Fibroblast of lung (primary cell): Measurements from ENCODE around the gene NFE2L3. TPM values are rescaled to one million over a fixed set of nuclear protein-coding genes. Genes with fewer than 3 reads are reported as not detected.

Source experiments
- DNase-seq, 2 donors: peaks; one replicate each; pipeline versions ENCODE4 v3.0.0 to v3.0.0-alpha.2; 2010; ENCODE audit warnings: low read depth in 2 of 2
- H2AFZ ChIP-seq: 2 replicates; pipeline ENCODE4 v1.5.1; 2012; ENCODE audit warnings: low read length, control low read depth, inconsistent platforms
- H3K27ac ChIP-seq: 2 replicates; pipeline ENCODE4 v1.5.1; 2011; ENCODE audit warnings: low read length, control low read depth; ENCODE audit not compliant: insufficient read depth
- H3K27me3 ChIP-seq: 2 replicates; pipeline ENCODE4 v1.5.1; 2011; ENCODE audit warnings: mild to moderate bottlenecking, low read length; ENCODE audit not compliant: control insufficient read depth, insufficient read depth
- H3K36me3 ChIP-seq: 2 replicates; pipeline ENCODE4 v1.5.1; 2011; ENCODE audit warnings: low read length; ENCODE audit not compliant: control insufficient read depth, insufficient read depth
- H3K4me1 ChIP-seq: 2 replicates; pipeline ENCODE4 v1.5.1; 2011; ENCODE audit warnings: low read length; ENCODE audit not compliant: control insufficient read depth, insufficient read depth; ENCODE audit errors: extremely low read depth
- H3K4me2 ChIP-seq: 2 replicates; pipeline ENCODE4 v1.5.1; 2011; ENCODE audit warnings: low read length, control low read depth; ENCODE audit not compliant: insufficient read depth; ENCODE audit errors: extremely low read depth
- H3K4me3 ChIP-seq, 4 experiments: fragments of 200-600 bp in 1 of 4; sonication (generic) in 1 of 4; replicated peaks in 1 of 4; 2 replicates each; pipeline ENCODE4 v1.5.1; 2011 to 2016; ENCODE audit warnings: low read length in 4 of 4, low read depth in 3 of 4, mild to moderate bottlenecking in 3 of 4, control low read depth in 2 of 4, inconsistent platforms in 1 of 4, mixed read lengths in 1 of 4; ENCODE audit not compliant: insufficient read depth in 1 of 4; ENCODE audit errors: control extremely low read depth in 1 of 4
- H3K79me2 ChIP-seq: 2 replicates; pipeline ENCODE4 v1.5.1; 2012; ENCODE audit warnings: mild to moderate bottlenecking, low read length, inconsistent platforms; ENCODE audit not compliant: control insufficient read depth, insufficient read depth
- H3K9ac ChIP-seq: 2 replicates; pipeline ENCODE4 v1.5.1; 2011; ENCODE audit warnings: mild to moderate bottlenecking, low read length, control low read depth; ENCODE audit not compliant: insufficient read depth
- H3K9me3 ChIP-seq: 2 replicates; pipeline ENCODE4 v1.5.1; 2012; ENCODE audit warnings: low read depth, low read length; ENCODE audit not compliant: control insufficient read depth, insufficient read depth
- H4K20me1 ChIP-seq: 2 replicates; pipeline ENCODE4 v1.5.1; 2011; ENCODE audit warnings: low read length; ENCODE audit not compliant: control insufficient read depth, insufficient read depth; ENCODE audit errors: extremely low read depth
- EZH2 ChIP-seq: IDR thresholded peaks from 2 replicates; pipeline ENCODE4 v1.5.1; 2012; ENCODE audit warnings: low read length, control low read depth, mild to moderate bottlenecking; ENCODE audit errors: missing control alignments
- polyA plus RNA-seq, 2 donors: library from polyadenylated mRNA; depleted of rRNA in 1 of 2; stranded (reverse) in 1 of 2; unstranded in 1 of 2; fragments of >200 nt; gene quantifications; 2 replicates each; pipeline ENCODE4 v1.2.1, GENCODE V29; 2011 to 2012; ENCODE audit warnings: missing spikeins in 1 of 2
- total RNA-seq: library from RNA; depleted of rRNA; stranded (reverse); fragments of >200 nt; gene quantifications from 2 replicates; pipeline ENCODE4 v1.2.1, GENCODE V29; 2014
- TF ChIP-seq, protein P1 (sequence below), 2 donors: IDR thresholded peaks in 1 of 2; conservative IDR thresholded peaks in 1 of 2; 1 replicate in 1 of 2; 2 replicates in 1 of 2; pipeline ENCODE4 v1.5.1; 2011 to 2012; ENCODE audit warnings: low read length in 2 of 2, control low read depth in 1 of 2, inconsistent platforms in 1 of 2, low read depth in 1 of 2, mild to moderate bottlenecking in 1 of 2

The NFE2L3 gene
- total and polyA plus RNA-seq, 2 donors (not counting 1 experiment from before 2014, with no cell fraction given): 5.3 to 9.1 TPM

GRCh38 chr7:26127411-26127810 is 24.6 kb upstream of the NFE2L3 start:
- no peaks in the 10 kb centered on the region for H3K79me2 ChIP-seq
- no peak overlapping the region for H3K4me2 ChIP-seq
- H3K4me3 ChIP-seq: no peak overlapping the region
- H4K20me1 ChIP-seq: no peaks in the 10 kb centered on the region
- no peak for TF ChIP-seq EZH2
- TF ChIP-seq, protein P1, sequence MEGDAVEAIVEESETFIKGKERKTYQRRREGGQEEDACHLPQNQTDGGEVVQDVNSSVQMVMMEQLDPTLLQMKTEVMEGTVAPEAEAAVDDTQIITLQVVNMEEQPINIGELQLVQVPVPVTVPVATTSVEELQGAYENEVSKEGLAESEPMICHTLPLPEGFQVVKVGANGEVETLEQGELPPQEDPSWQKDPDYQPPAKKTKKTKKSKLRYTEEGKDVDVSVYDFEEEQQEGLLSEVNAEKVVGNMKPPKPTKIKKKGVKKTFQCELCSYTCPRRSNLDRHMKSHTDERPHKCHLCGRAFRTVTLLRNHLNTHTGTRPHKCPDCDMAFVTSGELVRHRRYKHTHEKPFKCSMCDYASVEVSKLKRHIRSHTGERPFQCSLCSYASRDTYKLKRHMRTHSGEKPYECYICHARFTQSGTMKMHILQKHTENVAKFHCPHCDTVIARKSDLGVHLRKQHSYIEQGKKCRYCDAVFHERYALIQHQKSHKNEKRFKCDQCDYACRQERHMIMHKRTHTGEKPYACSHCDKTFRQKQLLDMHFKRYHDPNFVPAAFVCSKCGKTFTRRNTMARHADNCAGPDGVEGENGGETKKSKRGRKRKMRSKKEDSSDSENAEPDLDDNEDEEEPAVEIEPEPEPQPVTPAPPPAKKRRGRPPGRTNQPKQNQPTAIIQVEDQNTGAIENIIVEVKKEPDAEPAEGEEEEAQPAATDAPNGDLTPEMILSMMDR (conservative IDR thresholded peaks at IDR 0.05 in 1 of 2, IDR thresholded peaks at IDR 0.05 in 1 of 2; ENCODE audit: low read depth in 1 of 2, low read length in 2 of 2): no peak
- no peaks in the 10 kb centered on the region for H3K36me3 ChIP-seq
- H3K9me3 ChIP-seq: no peaks in the 10 kb centered on the region
- H3K9ac ChIP-seq: no peak overlapping the region
- no peak overlapping the region for H2AFZ ChIP-seq
- no peaks in the 10 kb centered on the region for H3K27me3 ChIP-seq
- H3K27ac ChIP-seq: no peak overlapping the region
- H3K4me1 ChIP-seq: no peaks in the 10 kb centered on the region
- DNase-seq: no peak

GRCh38 chr7:26131056-26131589 is 20.9 kb upstream of the NFE2L3 start:
- no peak overlapping the region for H3K9ac ChIP-seq
- no peak overlapping the region for H2AFZ ChIP-seq
- no peaks in the 10 kb centered on the region for H3K4me1 ChIP-seq
- H3K9me3 ChIP-seq: no peaks in the 10 kb centered on the region
- H3K79me2 ChIP-seq: no peaks in the 10 kb centered on the region
- no peak overlapping the region for H3K4me2 ChIP-seq
- no peak for TF ChIP-seq EZH2
- no peak overlapping the region for H3K27ac ChIP-seq
- no peaks in the 10 kb centered on the region for H4K20me1 ChIP-seq
- no peaks in the 10 kb centered on the region for H3K27me3 ChIP-seq
- DNase-seq: no peak
- no peaks in the 10 kb centered on the region for H3K36me3 ChIP-seq
- no peak overlapping the region for H3K4me3 ChIP-seq

DNA sequence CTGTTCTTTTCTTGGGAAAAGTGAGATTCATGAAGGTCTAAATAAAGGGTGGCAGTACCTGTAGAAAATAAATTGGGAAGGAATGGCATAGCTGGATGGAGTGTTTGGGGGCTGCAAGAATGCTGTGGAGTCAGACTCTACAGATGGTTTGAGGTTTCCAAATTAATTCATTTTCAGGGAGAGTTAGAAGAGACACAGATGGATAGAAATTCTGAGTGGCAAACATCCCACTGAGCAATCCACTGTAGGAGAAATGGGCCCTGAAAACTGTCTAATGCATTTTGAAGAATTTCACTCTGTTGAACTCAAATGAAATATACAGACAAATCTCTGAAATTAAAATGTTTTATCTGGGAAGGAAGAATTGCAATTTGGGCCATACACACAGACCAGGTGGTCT is 16.9 kb upstream of the NFE2L3 start:
- DNase-seq: no peak
- Histone ChIP-seq H3K9ac (no peak overlapping the region), H3K27ac (no peak overlapping the region), H3K4me1 (no peaks in the 10 kb centered on the region), H3K4me2 (no peak overlapping the region), H3K27me3 (no peaks in the 10 kb centered on the region), H3K79me2 (no peaks in the 10 kb centered on the region), H2AFZ (no peak overlapping the region), H3K36me3 (no peaks in the 10 kb centered on the region), H4K20me1 (no peaks in the 10 kb centered on the region), H3K4me3 (no peak overlapping the region), H3K9me3 (no peaks in the 10 kb centered on the region)
- TF ChIP-seq, protein P1 (conservative IDR thresholded peaks at IDR 0.05 in 1 of 2, IDR thresholded peaks at IDR 0.05 in 1 of 2; ENCODE audit: low read depth in 1 of 2, low read length in 2 of 2): no peak
- no peak for TF ChIP-seq EZH2
